Stimulated activated effector memory CD8-positive, alpha-beta T cell treated with anti-CD3 and anti-CD28 coated beads, Interleukin-12 subunit alpha, Interleukin-12 subunit beta, amount 100 ng/mL, for 72 hours (primary cell): Measurements from ENCODE around the gene ENHO.
"Not testable (repeated sequence)": the region's sequence is repeated elsewhere in the genome, so short reads cannot be mapped to it uniquely, and the experiment has no call there.

ENCODE experiments used
- ATAC-seq: fragments of 150-1000 bp; cut with Tn5 transposase; 2 replicates; pipeline ENCODE4 v1.10.0; 2021
- DNase-seq, 2 donors: peaks; one replicate each; pipeline ENCODE4 v3.0.0; 2021 to 2022; ENCODE audit warnings: low spot score in 2 of 2
- H3K27ac Mint-ChIP-seq: one replicate; pipeline ENCODE4 v1.8.0; 2022; ENCODE audit warnings: mild to moderate bottlenecking, mixed read lengths
- H3K36me3 Mint-ChIP-seq: one replicate; pipeline ENCODE4 v1.8.0; 2022; ENCODE audit warnings: mild to moderate bottlenecking, mixed read lengths
- H3K4me1 Mint-ChIP-seq: one replicate; pipeline ENCODE4 v1.8.0; 2022; ENCODE audit warnings: mixed read lengths
- H3K4me3 Mint-ChIP-seq: one replicate; pipeline ENCODE4 v1.8.0; 2022; ENCODE audit warnings: mild to moderate bottlenecking, mixed read lengths
- H3K9me3 Mint-ChIP-seq: one replicate; pipeline ENCODE4 v1.8.0; 2022; ENCODE audit warnings: mixed read lengths

Gene ENHO

DNA sequence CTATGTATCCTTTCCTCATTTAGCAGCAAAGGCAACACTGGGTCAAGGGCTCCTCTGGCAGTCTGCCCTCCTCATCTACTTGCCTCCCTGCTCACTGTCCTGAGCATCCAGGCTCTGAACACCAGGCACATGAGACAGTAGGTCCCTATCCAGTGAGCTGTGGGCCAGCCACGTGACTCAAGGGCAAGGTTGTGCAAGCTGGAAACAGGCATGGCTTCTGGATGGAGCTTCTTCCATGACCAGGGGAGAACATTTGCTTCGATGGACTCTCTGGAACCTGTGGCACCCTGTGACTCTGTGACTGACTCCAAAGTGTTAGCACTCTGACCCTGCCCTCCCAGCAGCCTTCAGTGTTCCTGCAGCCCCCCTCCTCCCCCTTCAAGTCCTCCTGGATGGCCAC is 31.2 kb downstream of the ENHO start:
- Mint-ChIP-seq H3K4me3 (no peak overlapping the region), H3K27ac (no peak overlapping the region), H3K9me3 (no peaks in the 10 kb centered on the region), H3K36me3 (no peaks in the 10 kb centered on the region), H3K4me1 (peaks cover 3% of the 10 kb centered on the region)
- ATAC-seq = no peak
- DNase-seq = no peak

DNA sequence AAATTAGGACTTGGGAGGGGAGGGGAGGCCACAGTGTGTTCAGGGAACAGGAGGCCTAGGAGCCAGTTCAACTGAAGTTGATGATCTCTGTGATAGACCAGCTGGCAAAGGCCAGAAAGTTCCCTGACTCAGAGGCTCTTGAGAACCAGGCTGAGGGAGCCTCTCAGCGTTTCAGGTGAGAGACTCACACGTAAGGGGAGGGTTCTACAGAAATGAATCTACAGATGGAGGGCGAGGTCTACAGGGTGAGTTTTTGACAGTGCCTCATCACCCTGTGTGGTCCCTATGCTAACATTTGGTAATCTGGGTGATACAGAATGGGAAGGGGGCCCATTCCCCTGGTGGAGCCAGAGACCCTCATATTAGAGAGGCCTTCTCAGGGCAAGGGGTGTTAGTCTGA is 32.0 kb downstream of the ENHO start:
- DNase-seq (no peak), ATAC-seq (peak; percentile 53)
- Mint-ChIP-seq H3K4me1 (peaks cover 5% of the 10 kb centered on the region), H3K4me3 (no peak overlapping the region), H3K36me3 (no peaks in the 10 kb centered on the region), H3K27ac (no peak overlapping the region), H3K9me3 (no peaks in the 10 kb centered on the region)

DNA sequence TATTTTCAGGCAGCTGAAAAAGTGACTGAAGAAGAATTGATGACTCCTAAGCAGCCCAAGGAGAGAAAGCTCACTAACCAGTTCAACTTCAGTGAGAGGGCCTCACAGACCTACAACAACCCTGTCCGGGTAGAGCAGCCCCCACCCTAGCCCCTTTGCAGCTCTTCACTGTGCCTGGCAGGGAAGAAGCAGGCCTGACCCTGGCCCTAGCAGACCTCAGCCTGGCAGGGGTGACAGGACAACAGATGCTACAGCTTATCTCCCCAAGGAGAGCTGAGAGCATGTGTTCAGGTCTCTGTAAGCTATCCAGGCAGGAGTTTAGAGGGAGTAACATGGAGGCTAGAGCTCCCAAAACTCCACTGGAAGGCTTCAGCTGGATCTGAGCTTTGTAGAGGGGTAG is 32.4 kb downstream of the ENHO start:
- no peak for ATAC-seq

DNA sequence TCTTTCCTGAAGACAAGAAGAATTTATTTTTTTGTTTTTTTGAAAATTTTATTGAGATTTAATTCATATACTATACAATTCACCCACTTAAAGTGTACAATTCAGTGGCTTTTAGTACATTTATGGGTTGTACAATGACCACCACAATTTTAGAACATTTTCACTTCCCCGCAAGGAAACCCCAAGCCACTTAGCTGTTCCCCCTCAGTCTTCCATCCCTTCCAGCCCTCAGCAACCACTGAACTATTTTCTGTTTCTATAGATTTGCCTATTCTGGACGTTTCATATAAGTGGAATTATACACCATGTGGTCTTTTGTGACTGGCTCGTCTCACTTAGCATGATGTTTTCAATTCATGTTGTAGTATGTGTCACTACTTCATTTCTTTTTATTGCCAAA is 36.2 kb downstream of the ENHO start:
- no peaks in the 10 kb centered on the region for H3K36me3 Mint-ChIP-seq
- H3K4me3 Mint-ChIP-seq = no peak overlapping the region
- H3K27ac Mint-ChIP-seq = no peak overlapping the region
- no peak for DNase-seq
- peaks cover 5% of the 10 kb centered on the region for H3K4me1 Mint-ChIP-seq
- no peaks in the 10 kb centered on the region for H3K9me3 Mint-ChIP-seq
- no peak for ATAC-seq

More for the DNA sequence above, 32.4 kb downstream of the ENHO start:
- Mint-ChIP-seq H3K27ac (no peak overlapping the region), H3K9me3 (no peaks in the 10 kb centered on the region), H3K36me3 (no peaks in the 10 kb centered on the region), H3K4me1 (peaks cover 5% of the 10 kb centered on the region), H3K4me3 (no peak overlapping the region)
- DNase-seq = no peak

DNA sequence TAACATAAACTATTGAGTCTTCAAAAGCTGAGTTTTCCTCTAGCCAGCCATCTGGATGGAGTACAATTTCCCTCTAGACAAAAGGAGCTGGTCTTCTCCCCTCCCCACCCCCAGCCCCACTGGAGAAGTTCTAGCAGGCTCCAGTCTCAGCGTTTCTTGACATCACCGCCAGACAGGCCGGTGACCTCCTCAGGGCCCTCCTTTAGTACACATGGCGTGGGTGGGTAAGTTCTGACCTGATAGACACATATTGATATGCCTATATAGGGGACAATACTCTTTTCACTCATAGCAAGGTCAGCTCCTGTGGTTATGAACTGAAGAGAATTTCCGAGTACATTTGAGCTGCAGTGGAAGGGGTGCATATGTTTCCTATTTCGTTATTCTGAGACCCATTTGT is 37.0 kb downstream of the ENHO start:
- DNase-seq = no peak
- Mint-ChIP-seq H3K4me3 (no peak overlapping the region), H3K36me3 (no peaks in the 10 kb centered on the region), H3K9me3 (no peaks in the 10 kb centered on the region), H3K27ac (no peak overlapping the region), H3K4me1 (peaks cover 5% of the 10 kb centered on the region)
- peak; percentile 78 for ATAC-seq

DNA sequence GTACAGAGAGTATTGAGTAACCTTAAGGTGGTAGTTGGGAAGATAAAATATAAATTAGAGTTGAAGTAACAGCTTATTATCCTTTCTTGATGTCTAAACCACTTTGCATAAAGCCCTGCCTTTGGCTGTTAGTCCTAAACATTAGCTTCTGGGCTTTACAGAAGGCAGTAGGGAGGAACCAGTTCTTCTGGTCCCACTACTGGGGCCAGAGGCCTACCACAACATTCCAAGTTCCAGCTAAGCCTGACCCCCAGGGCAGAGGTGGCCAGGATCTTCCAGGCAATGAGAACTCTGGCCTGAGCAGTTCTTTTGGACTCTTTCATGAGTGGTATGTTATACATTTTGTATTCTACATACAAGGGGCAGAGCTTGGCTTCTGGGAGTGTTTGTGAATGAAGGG is 38.1 kb downstream of the ENHO start:
- Mint-ChIP-seq H3K27ac (no peak overlapping the region), H3K36me3 (no peaks in the 10 kb centered on the region), H3K9me3 (no peaks in the 10 kb centered on the region), H3K4me3 (no peak overlapping the region), H3K4me1 (peaks cover 5% of the 10 kb centered on the region)
- DNase-seq (no peak), ATAC-seq (no peak)

DNA sequence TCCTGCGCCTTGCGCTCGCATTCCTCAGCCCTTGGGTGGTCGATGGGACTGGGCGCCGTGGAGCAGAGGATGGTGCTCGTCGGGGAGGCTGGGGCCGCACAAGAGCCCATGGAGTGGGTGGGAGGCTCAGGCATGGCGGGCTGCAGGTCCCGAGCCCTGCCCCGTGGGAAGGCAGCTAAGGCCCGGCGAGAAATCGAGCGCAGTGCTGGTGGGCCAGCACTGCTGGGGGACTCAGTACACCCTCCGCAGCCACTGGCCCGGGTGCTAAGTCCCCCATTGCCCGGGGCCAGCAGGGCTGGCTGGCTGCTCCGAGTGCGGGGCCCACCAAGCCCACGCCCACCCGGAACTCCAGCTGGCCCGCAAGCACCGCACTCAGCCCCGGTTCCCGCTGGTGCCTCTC is 40.0 kb downstream of the ENHO start:
- H3K4me1 Mint-ChIP-seq, ATAC-seq, H3K27ac Mint-ChIP-seq, H3K9me3 Mint-ChIP-seq, H3K4me3 Mint-ChIP-seq, H3K36me3 Mint-ChIP-seq, DNase-seq: not testable (repeated sequence)

DNA sequence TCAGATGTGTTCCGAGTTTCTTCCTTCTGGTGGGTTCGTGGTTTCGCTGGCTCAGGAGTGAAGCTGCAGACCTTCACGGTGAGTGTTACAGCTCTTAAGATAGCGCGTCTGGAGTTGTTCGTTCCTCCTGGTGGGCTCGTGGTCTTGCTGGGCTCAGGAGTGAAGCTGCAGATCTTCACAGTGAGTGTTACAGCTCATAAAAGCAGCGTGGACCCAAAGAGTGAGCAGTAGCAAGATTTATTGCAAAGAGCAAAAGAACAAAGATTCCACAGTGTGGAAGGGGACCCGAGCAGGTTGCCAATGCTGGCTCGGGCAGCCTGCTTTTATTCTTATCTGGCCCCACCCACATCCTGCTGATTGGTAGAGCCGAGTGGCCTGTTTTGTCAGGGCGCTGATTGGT is 41.2 kb downstream of the ENHO start:
- DNase-seq, ATAC-seq, H3K4me3 Mint-ChIP-seq, H3K9me3 Mint-ChIP-seq, H3K27ac Mint-ChIP-seq, H3K4me1 Mint-ChIP-seq, H3K36me3 Mint-ChIP-seq: not testable (repeated sequence)

DNA sequence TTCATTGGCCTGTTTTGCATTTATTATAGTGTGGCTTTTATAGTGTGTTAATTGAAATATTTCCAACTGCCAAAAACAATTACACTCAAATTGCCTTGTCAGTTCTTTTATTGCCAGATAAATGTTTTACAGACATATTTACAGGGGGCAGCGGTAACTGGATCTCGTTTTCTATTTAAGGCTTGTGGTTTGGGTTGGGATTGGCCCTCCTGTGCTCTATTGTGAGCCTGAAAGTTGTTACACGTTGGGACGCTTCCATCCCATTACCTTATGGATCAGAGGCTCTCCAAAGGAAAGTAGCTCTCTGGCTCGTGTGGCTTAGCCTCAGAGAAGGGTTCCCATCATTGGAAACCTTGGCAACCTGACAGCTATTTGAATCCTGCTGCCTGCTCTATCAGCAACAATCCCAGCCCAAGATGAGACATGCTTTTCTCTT is 43.3 kb downstream of the ENHO start:
- H3K4me3 Mint-ChIP-seq = no peak overlapping the region
- no peaks in the 10 kb centered on the region for H3K4me1 Mint-ChIP-seq
- no peak for ATAC-seq
- DNase-seq = no peak
- no peak overlapping the region for H3K27ac Mint-ChIP-seq
- H3K9me3 Mint-ChIP-seq = no peaks in the 10 kb centered on the region
- H3K36me3 Mint-ChIP-seq = no peaks in the 10 kb centered on the region

DNA sequence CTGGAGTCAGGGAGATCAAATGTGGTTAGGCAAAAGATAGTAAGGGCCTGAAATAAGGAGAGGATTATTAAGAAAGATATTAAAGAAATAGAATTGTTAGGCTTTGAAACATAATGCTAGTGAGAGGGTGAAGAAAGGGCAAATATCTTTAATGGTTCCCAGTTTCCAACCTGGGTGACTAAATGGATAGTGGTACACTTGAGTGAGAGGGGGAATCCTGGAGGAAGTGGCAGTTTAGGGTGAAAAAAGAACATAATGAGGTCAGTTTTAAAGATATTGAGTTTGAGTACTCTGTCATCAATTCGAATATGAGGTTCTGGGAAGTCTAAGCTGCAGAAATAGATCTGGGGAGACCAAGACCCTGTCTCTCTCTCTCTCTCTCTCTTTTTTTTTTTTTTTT is 45.2 kb downstream of the ENHO start:
- no peaks in the 10 kb centered on the region for H3K9me3 Mint-ChIP-seq
- H3K36me3 Mint-ChIP-seq = no peaks in the 10 kb centered on the region
- DNase-seq (no peak), ATAC-seq (no peak)
- no peak overlapping the region for H3K4me3 Mint-ChIP-seq
- H3K27ac Mint-ChIP-seq = no peak overlapping the region
- no peaks in the 10 kb centered on the region for H3K4me1 Mint-ChIP-seq

DNA sequence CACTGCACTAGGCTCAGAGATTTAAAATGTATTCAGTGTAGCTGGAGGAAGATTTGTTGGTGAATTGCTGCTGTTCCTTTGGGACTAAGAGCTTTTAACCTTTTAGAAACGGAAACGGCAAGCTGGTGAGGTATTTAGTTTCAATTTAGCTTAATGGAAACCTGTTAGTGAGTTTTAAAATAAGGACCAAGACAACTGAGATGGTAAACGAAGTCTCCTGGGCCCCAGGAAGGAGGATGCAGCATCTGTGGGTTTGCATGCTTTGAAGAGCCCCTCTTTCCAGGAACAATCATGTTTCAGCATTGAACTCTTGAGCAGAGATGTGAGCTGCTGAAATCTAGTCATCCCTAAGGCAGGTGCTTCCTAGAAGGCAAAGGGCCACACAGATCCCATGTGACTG is 47.7 kb downstream of the ENHO start:
- Mint-ChIP-seq H3K36me3 (no peaks in the 10 kb centered on the region), H3K4me1 (no peaks in the 10 kb centered on the region), H3K9me3 (no peaks in the 10 kb centered on the region), H3K27ac (no peak overlapping the region), H3K4me3 (no peak overlapping the region)
- ATAC-seq (no peak), DNase-seq (no peak)
